ENCODE measurements around the gene GOLGA3.

- TF ChIP-seq ZFPM2 (CRISPR knock-in tag; IDR thresholded peaks at IDR 0.05) (no peak), NRF1 (conservative IDR thresholded peaks at IDR 0.05 in 1 of 2, IDR thresholded peaks at IDR 0.05 in 1 of 2) (no peak), ZNF696 (CRISPR knock-in tag; conservative IDR thresholded peaks at IDR 0.05) (no peak), LARP7 (IDR thresholded peaks at IDR 0.05) (no peak), CBFB (CRISPR knock-in tag; IDR thresholded peaks at IDR 0.05) (no peak), ZBTB33 (CRISPR knock-in tag; IDR thresholded peaks at IDR 0.05) (no peak), USF2 (CRISPR knock-in tag; IDR thresholded peaks at IDR 0.05) (no peak), GTF3C2 (IDR thresholded peaks at IDR 0.05; ENCODE audit: borderline replicate concordance, extremely low read depth, insufficient read length) (no peak), CHD4 (IDR thresholded peaks at IDR 0.05; ENCODE audit: insufficient read depth, insufficient replicate concordance, low read depth, low read length, poor library complexity, severe bottlenecking) (no peak), OTX1 (CRISPR knock-in tag; IDR thresholded peaks at IDR 0.05) (no peak), CTCF (IDR thresholded peaks at IDR 0.05 in 2 of 3, conservative IDR thresholded peaks at IDR 0.05 in 1 of 3; ENCODE audit: insufficient read depth in 2 of 3, low read depth in 1 of 3, low read length in 3 of 3) (no peak), MLX (CRISPR knock-in tag; conservative IDR thresholded peaks at IDR 0.05) (no peak), ZNF12 (CRISPR knock-in tag; IDR thresholded peaks at IDR 0.05) (no peak)
These were observed 44.3 kb upstream of the GOLGA3 start for GRCh38 chr12:132872975-132873421.
